HG03066 (cell line): Measurements from ENCODE around the gene CRY2.

Experiments
- ATAC-seq: cut with Tn5 transposase; IDR thresholded peaks from one replicate; pipeline ENCODE4 v1.9.1; 2021; ENCODE audit warnings: low read depth; ENCODE audit not compliant: unreplicated experiment

CRY2 gene

DNA sequence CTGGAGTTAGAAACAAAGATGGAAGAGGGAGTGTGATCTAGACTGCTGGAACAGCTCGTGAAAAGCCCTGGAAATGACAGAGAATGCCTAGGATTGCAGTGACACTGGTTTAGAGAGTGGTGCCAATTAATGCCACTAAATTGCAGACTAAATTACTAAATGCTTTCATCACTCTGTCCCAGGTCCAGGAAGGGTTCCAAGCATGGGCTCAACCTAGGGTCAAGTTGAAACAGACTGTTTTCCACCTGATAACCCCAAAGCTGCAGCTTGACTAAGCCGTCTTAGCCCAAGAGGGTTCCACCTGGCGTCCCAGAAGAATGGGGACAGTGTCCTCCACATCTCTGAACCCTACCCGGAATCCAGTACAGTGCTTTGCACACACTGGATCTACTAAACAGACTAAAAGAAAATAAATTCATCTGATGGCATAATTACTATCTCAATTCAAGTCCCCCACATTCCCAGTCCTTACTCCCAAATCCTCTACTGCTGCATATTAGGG is 1.1 kb upstream of the CRY2 start:
- no peak for ATAC-seq

GRCh38 chr11:45847911-45848316 is 639 bp downstream of the CRY2 start:
- ATAC-seq = peak; percentile 11

GRCh38 chr11:45848654-45849081 is 1.4 kb downstream of the CRY2 start:
- no peak for ATAC-seq

- no peak for ATAC-seq
Measured at GRCh38 chr11:45850446-45850845, 3.2 kb downstream of the CRY2 start.

DNA sequence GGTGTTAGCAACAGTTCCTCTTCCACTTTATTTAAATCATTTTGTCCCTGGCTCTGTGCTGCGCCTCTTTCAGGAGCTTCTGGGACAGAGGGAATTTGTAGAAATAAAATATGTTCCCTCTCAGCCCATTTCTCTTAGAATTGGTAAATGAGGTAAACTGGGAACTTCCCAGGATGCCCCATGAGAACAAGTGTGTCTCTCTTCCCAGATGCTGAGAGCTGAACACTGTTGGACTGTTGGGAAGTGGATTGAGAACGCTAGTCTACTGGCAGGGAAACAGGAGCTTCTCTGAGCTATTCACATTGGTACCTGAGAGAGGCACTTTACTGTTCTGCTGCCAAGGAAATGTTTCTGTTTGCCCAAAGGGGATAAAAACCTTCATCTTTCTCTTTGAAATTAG is 4.0 kb downstream of the CRY2 start:
- ATAC-seq = no peak

DNA sequence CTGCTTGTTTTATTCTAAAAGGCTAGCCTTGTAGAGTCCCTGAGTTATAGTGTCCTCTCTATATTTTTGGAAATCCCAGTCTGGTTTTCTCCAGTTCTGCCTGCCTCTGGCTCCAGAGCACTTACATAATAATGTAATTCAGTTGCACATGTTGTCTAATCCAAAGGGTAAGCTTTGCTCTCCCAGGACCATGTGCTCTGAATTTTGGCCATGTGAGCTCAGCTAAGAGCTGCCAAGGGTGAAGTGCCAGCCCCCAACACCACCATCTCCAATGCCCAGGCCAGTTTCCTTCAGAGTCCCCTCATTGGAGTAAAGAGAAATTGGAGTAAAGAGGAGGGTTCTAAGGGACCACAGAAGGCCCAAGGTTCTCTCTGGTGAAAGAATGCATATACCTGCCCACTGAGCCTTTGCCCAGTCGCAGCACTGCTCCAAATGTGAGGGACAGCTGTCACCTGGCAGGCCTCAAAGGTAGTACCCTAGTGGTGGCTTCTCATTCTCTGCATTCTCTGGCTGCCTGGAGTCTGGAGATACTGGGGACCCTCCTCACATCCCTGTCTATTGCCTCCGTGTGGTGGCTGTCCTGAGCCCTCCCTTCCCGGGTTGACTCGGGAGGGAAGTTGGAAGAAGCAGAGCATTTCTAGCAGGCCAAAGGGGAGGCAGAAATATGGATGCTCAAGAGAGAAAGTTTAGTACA is 4.9 kb downstream of the CRY2 start:
- ATAC-seq = no peak

GRCh38 chr11:45852712-45853101 is 5.4 kb downstream of the CRY2 start:
- ATAC-seq = no peak

- no peak for ATAC-seq
Measured at GRCh38 chr11:45853332-45854219, 6.3 kb downstream of the CRY2 start.

DNA sequence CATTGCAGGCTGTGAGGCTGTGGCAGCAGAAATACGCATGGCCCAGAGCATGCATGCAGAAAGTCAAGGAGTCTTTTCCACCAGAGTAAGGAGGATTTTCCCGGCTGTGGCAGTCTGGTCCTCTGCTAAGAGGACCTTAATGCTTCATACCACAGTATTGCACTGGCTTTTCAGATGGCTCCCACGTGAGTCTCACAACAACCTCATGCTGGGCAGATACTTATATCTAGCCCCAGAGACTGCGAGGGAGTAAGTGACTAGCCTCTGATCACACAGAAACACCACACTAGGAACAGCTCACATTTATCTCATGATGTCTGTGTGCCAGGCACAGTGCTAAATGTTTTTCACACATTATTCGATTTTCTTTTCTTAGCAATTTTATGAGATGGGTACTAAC is 8.0 kb downstream of the CRY2 start:
- no peak for ATAC-seq

DNA sequence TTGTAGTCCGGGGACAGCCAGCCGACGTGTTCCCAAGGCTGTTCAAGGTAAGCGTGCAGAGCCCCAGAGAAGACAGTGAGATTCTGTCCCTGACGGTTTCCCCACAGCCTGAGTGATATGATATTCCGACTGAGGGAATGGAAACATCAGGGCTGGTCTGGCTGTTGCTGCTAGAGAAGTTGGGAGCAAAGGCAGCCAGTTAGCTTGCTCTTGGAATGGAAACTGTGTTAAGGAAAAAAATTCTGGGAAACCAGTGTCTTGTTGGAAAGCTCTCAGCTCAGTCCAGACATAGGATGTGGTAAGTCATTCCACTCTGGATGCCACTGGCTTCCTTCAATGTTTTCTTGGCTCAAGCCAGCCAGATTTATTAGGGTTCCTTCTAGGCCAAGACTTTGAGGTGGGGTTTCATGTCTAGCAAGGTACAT is 8.8 kb downstream of the CRY2 start:
- ATAC-seq = no peak

DNA sequence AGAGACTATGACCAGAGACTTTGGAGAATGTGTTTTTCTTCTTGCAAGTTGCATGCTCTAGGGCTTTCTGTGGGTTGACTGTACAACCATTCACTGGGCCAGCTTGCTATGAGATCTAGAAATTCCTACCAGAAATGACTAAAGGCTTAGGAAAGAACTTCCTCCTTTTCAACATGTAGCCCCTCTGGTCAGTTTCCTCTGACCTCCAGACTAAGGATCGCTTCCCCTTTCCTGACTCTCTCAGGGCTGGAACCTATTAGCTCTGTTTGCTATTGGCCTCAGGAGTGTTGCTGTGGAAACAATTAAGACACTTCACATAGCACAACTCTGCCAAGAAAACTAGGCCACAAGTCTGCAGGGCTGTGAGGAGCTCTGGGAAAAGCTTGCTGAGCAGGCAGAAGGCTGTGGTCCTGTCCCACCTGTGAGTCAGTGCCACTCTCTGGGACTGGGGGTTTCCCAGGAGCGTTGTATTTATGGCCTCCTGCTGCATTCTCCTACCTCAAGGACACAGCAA is 10.7 kb downstream of the CRY2 start:
- no peak for ATAC-seq

- no peak for ATAC-seq
Measured at GRCh38 chr11:45858751-45859398, 11.6 kb downstream of the CRY2 start.

- ATAC-seq = no peak
Measured at GRCh38 chr11:45859661-45860140, 12.4 kb downstream of the CRY2 start.

- ATAC-seq = no peak
Measured at GRCh38 chr11:45860348-45860747, 13.1 kb downstream of the CRY2 start.

DNA sequence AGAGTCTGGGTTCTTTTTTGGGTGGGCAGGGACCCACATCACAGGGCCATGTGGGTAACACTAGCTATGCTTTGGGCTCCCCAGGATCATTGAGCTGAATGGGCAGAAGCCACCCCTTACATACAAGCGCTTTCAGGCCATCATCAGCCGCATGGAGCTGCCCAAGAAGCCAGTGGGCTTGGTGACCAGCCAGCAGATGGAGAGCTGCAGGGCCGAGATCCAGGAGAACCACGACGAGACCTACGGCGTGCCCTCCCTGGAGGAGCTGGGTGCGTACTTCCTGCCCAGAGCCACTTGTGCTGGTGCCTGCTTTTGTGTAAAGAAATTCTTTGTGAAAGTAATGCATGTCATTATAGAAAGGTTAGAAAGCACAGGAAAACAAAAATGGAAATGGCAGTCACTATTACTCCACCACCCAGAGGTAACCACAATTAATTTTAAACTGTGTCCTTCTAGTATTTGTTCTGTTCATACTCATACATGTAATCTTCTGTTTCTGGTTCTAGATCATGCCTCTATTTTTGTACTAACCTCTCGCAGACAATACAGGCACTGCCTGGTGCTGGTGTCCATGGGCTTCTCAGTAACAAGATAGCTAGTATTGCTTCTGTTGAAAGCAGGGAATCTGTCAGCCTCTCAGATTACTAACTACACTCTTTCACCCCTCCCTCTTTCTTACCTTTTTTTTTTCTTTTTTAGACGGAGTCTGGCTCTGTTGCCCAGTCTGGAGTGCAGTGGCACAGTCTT is 13.7 kb downstream of the CRY2 start:
- no peak for ATAC-seq

GRCh38 chr11:45864041-45864440 is 16.8 kb downstream of the CRY2 start:
- ATAC-seq = no peak

- no peak for ATAC-seq
Measured at GRCh38 chr11:45869551-45869950, 22.3 kb downstream of the CRY2 start.

DNA sequence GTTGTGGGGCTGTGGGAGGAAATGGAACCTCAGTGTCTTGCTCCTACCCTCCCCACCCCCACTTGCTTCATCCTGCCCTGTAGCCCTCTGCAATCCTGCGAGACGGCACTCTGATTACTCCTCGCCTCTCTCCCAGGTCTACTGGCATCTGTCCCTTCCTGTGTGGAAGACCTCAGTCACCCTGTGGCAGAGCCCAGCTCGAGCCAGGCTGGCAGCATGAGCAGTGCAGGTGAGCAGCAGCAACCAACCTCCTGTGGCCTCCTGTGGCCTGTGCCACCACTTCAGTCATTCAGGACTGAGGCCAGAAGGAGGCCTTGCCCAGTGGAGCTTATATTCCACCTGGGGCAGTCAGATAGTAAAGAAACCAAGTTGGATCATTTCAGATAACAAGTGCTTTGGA is 23.4 kb downstream of the CRY2 start:
- ATAC-seq = no peak

DNA sequence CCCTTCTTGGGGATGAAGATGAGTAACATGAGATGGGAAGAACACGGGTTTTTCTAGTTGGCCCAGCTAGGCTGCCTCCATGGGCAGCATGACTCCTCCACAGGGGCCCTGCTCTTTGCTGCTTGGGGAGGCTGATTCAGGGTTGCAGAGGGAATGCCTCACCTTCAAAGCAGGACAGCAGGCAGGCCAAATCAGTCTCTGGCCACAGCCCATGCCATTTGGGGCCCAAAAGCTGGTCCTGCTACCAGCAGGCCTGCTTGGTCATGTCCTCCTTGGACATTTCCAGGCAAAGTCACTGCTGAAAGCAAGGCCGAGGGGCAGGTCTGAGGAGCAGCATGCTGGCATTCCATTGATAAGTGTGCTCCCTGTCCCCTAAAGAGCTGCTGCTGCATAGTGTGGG is 24.4 kb downstream of the CRY2 start:
- ATAC-seq = no peak

- ATAC-seq = no peak
Measured at GRCh38 chr11:45872651-45873356, 25.5 kb downstream of the CRY2 start.
